ENCODE measurements around the gene COL4A5. TPM values are rescaled to one million over a fixed set of nuclear protein-coding genes. Genes with fewer than 3 reads are reported as not detected.

Gene COL4A5
- total RNA-seq, 4 donors from 2014 or later: 9.9 to 31.7 (median 13.9) TPM

GRCh38 chrX:108447303-108447702 lies 7.7 kb downstream of the COL4A5 start:
- Histone ChIP-seq H3K27me3 (no peaks in the 10 kb centered on the region), H3K27ac (no peak overlapping the region), H3K4me3 (no peak overlapping the region), H3K9me3 (no peaks in the 10 kb centered on the region), H3K36me3 (no peaks in the 10 kb centered on the region), H3K4me1 (no peaks in the 10 kb centered on the region)
- no peak for DNase-seq
- no peak for TF ChIP-seq POLR2A (IDR thresholded peaks at IDR 0.05)
- TF ChIP-seq CTCF (IDR thresholded peaks at IDR 0.05): no peak
- WGBS, 2 donors: 34 to 55% methylated on average over 2 of the region's 2 CpGs
- intact Hi-C loops (cut with DNase I): no loop called here

- H3K4me3 ChIP-seq: no peak overlapping the region
- no peak for DNase-seq
- no peaks in the 10 kb centered on the region for H3K27me3 ChIP-seq
- no peaks in the 10 kb centered on the region for H3K36me3 ChIP-seq
- no peak for TF ChIP-seq POLR2A (IDR thresholded peaks at IDR 0.05)
- no peak for TF ChIP-seq CTCF (IDR thresholded peaks at IDR 0.05)
- 56 to 80% methylated on average over 3 of the region's 3 CpGs for WGBS, 2 donors
- intact Hi-C loops (cut with DNase I): no loop called here
- no peak overlapping the region for H3K27ac ChIP-seq
- H3K9me3 ChIP-seq: no peaks in the 10 kb centered on the region
- H3K4me1 ChIP-seq: no peaks in the 10 kb centered on the region
Measured at GRCh38 chrX:108453841-108454240, 14.2 kb downstream of the COL4A5 start.

DNA sequence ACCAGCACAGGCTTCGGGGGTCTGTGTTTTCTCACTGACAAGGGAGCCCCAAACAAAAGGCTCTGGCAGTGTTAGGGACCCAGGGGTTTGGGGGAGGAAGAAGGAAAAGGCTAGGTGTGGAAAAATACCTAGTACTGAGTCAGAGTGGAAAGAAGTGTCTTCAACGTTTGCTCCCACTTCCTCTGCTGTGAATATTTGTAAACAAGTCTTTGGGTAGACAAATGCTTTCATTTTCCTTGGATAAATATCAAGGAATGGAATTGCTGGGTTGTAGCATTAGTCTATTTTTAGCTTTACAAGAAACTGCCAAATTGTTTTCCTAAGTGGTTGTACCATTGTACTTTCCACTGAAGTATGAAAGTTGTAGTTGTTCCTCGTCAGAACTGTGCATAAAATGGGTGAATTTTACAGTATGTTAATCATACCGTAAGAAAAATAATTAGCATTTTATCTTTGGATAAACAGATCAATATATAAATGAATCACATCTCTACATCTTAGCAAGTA lies 17.4 kb downstream of the COL4A5 start:
- no peaks in the 10 kb centered on the region for H3K4me1 ChIP-seq
- WGBS, 2 donors: 46 to 56% methylated on average over 4 of the region's 4 CpGs
- intact Hi-C loops (cut with DNase I): no loop called here
- no peak for DNase-seq
- no peaks in the 10 kb centered on the region for H3K27me3 ChIP-seq
- no peaks in the 10 kb centered on the region for H3K36me3 ChIP-seq
- TF ChIP-seq CTCF (IDR thresholded peaks at IDR 0.05) (no peak), POLR2A (IDR thresholded peaks at IDR 0.05) (no peak)
- H3K9me3 ChIP-seq: no peaks in the 10 kb centered on the region
- no peak overlapping the region for H3K27ac ChIP-seq
- no peak overlapping the region for H3K4me3 ChIP-seq

GRCh38 chrX:108464604-108465003 lies 25.0 kb downstream of the COL4A5 start:
- no peak for DNase-seq
- Histone ChIP-seq H3K27me3 (no peaks in the 10 kb centered on the region), H3K4me3 (no peak overlapping the region), H3K36me3 (no peaks in the 10 kb centered on the region), H3K27ac (no peak overlapping the region), H3K9me3 (no peaks in the 10 kb centered on the region), H3K4me1 (no peaks in the 10 kb centered on the region)
- WGBS, 2 donors: 72 to 78% methylated on average over 2 to 3 of the region's 3 CpGs
- TF ChIP-seq POLR2A (IDR thresholded peaks at IDR 0.05): no peak
- no peak for TF ChIP-seq CTCF (IDR thresholded peaks at IDR 0.05)
- intact Hi-C loops (cut with DNase I): no loop called here

GRCh38 chrX:108468486-108468885 lies 28.8 kb downstream of the COL4A5 start:
- no peak for DNase-seq
- 61 to 79% methylated on average over 1 of the region's 1 CpG for WGBS, 2 donors
- no peaks in the 10 kb centered on the region for H3K4me1 ChIP-seq
- H3K27me3 ChIP-seq: no peaks in the 10 kb centered on the region
- no peak overlapping the region for H3K4me3 ChIP-seq
- TF ChIP-seq POLR2A (IDR thresholded peaks at IDR 0.05) (no peak), CTCF (IDR thresholded peaks at IDR 0.05) (no peak)
- no peak overlapping the region for H3K27ac ChIP-seq
- intact Hi-C loops (cut with DNase I): no loop called here
- H3K36me3 ChIP-seq: no peaks in the 10 kb centered on the region
- H3K9me3 ChIP-seq: no peaks in the 10 kb centered on the region

All from esophagus squamous epithelium (tissue), 5 donors.